ENCODE measurements around the gene TALDO1. TPM values are rescaled to one million over a fixed set of nuclear protein-coding genes. Genes with fewer than 3 reads are reported as not detected.

TALDO1 gene
- total RNA-seq, 1 donor from 2014 or later, result 224 TPM

DNA sequence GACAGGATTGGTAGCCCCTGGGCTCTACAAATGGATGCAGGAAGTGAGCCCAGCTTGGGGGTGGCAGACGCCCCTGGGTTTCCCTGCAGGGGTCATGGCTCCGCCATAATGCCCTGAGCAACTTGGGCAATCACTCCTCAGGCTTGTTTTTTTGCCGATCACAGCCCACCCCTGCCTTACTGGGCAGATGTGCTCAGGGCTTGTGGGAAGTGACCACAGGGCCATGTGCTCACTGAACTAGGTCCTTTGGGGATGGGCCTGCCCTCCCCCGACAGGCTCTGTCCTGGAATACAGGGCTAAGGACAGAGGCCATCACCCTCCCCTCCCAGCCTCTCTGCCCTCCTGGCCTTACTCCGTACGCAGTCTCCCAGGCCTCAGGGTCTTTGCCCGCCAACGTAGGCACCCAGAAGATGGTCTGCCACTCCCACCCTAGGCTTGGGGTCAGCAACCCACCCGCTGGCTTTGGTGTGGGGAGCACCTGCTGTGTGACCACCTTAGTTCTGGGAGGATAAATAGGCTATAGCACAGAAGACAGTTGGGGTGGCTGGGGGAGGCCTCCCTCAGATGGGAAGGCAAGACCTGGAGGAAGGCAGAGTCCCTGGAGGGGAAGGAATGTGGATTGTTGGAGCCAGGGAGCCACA is 66.3 kb downstream of the TALDO1 start:
- no peak for DNase-seq (ENCODE audit: extremely low read depth, low read depth, low spot score)

Other genes with a start within 250 kb of the TALDO1 start
- gene RNH1, start 240.2 kb upstream of the TALDO1 start, total RNA-seq, result 158 and 255 TPM in 2 replicates
- 47.5 and 60.5 TPM in 2 replicates for gene HRAS, start 211.9 kb upstream of the TALDO1 start, total RNA-seq
- 0.53 TPM in 2 replicates for gene LRRC56, start 209.9 kb upstream of the TALDO1 start, total RNA-seq
- 1.3 and 3.3 TPM in 2 replicates for gene LMNTD2, start 186.7 kb upstream of the TALDO1 start, total RNA-seq
- gene RASSF7, start 186.5 kb upstream of the TALDO1 start, total RNA-seq, result 17.6 and 24.2 TPM in 2 replicates
- gene PHRF1, start 171.0 kb upstream of the TALDO1 start, total RNA-seq, result 22.4 and 46.5 TPM in 2 replicates
- 22.8 and 66.5 TPM in 2 replicates for gene IRF7, start 131.5 kb upstream of the TALDO1 start, total RNA-seq
- gene CDHR5, start 122.5 kb upstream of the TALDO1 start, total RNA-seq, result not detected in 2 replicates
- not detected in 2 replicates for gene SCT, start 120.3 kb upstream of the TALDO1 start, total RNA-seq
- not detected in 2 replicates for gene DRD4, start 110.2 kb upstream of the TALDO1 start, total RNA-seq
- gene DEAF1, start 52.2 kb upstream of the TALDO1 start, total RNA-seq, result 58.0 and 59.3 TPM in 2 replicates
- 25.1 and 25.3 TPM in 2 replicates for gene TMEM80, start 51.6 kb upstream of the TALDO1 start, total RNA-seq
- 18.1 and 20.0 TPM in 2 replicates for gene EPS8L2, start 41.2 kb upstream of the TALDO1 start, total RNA-seq
- 37.6 and 47.2 TPM in 2 replicates for gene GATD1, start 30.0 kb downstream of the TALDO1 start, total RNA-seq
- gene CEND1, start 42.6 kb downstream of the TALDO1 start, total RNA-seq, result 0.58 and 0.78 TPM in 2 replicates
- gene SLC25A22, start 50.8 kb downstream of the TALDO1 start, total RNA-seq, result 16.1 and 20.9 TPM in 2 replicates
- 27.4 and 47.9 TPM in 2 replicates for gene PIDD1, start 57.8 kb downstream of the TALDO1 start, total RNA-seq
- gene RPLP2, start 62.5 kb downstream of the TALDO1 start, total RNA-seq, result 621 and 670 TPM in 2 replicates
- gene PNPLA2, start 71.5 kb downstream of the TALDO1 start, total RNA-seq, result 27.4 and 58.0 TPM in 2 replicates
- gene CRACR2B, start 80.5 kb downstream of the TALDO1 start, total RNA-seq, result 13.5 and 19.4 TPM in 2 replicates
- gene CD151, start 85.5 kb downstream of the TALDO1 start, total RNA-seq, result 569 and 728 TPM in 2 replicates
- gene POLR2L, start 95.1 kb downstream of the TALDO1 start, total RNA-seq, result 125 and 145 TPM in 2 replicates
- gene TSPAN4, start 95.4 kb downstream of the TALDO1 start, total RNA-seq, result 121 and 134 TPM in 2 replicates
- gene CHID1, start 163.3 kb downstream of the TALDO1 start, total RNA-seq, result 83.5 and 87.7 TPM in 2 replicates
- gene AP2A2, start 178.4 kb downstream of the TALDO1 start, total RNA-seq, result 93.7 and 129 TPM in 2 replicates